ENCODE measurements around the gene USP17L29. TPM values are rescaled to one million over a fixed set of nuclear protein-coding genes. Genes with fewer than 3 reads are reported as not detected.
"Not testable (repeated sequence)": the region's sequence is repeated elsewhere in the genome, so short reads cannot be mapped to it uniquely, and the experiment has no call there.

Gene USP17L29
- total and polyA plus RNA-seq, 2 donors (not counting 1 experiment from before 2014, with no cell fraction given), result not detected

- H4K20me1 ChIP-seq (ENCODE audit: control insufficient read depth, insufficient read depth, low read length, poor library complexity, severe bottlenecking); H2AFZ ChIP-seq (ENCODE audit: insufficient read depth, low read depth, low read length, poor library complexity, severe bottlenecking); H3K4me3 Mint-ChIP-seq; H3K9ac ChIP-seq (ENCODE audit: low read length); H3K27me3 Mint-ChIP-seq; H3K9me3 Mint-ChIP-seq (ENCODE audit: insufficient read depth); H3K36me3 ChIP-seq (replicated peaks in 1 of 2; ENCODE audit: control extremely low read depth in 1 of 2, control insufficient read depth in 1 of 2, extremely low read depth in 1 of 2, insufficient read depth in 2 of 2, low read length in 1 of 2); intact Hi-C loops (cut with micrococcal nuclease); H3K27me3 ChIP-seq (replicated peaks in 1 of 4; ENCODE audit: control extremely low read depth in 1 of 4, control insufficient read depth in 3 of 4, insufficient read depth in 4 of 4, low read length in 3 of 4); POLR2A ChIA-PET; ATAC-seq (ENCODE audit: low read depth); H3K27ac ChIP-seq (ENCODE audit: low read length in 2 of 2); CTCF ChIA-PET; H3K9me3 ChIP-seq (ENCODE audit: control extremely low read depth in 1 of 3, control insufficient read depth in 2 of 3, insufficient read depth in 1 of 3, low read length in 2 of 3); DNase-seq; H3K79me2 ChIP-seq (ENCODE audit: control insufficient read depth, insufficient read depth, low read length); H3K4me3 ChIP-seq (ENCODE audit: control extremely low read depth in 1 of 5, extremely low read depth in 1 of 5, insufficient read depth in 1 of 5, low read depth in 2 of 5, low read length in 4 of 5); H3K4me1 Mint-ChIP-seq; H3K4me1 ChIP-seq (ENCODE audit: control insufficient read depth in 2 of 2, insufficient read depth in 2 of 2, low read length in 2 of 2); H3K27ac Mint-ChIP-seq; H3K4me2 ChIP-seq (replicated peaks; ENCODE audit: low read depth, low read length, poor library complexity, severe bottlenecking): not testable (repeated sequence)
- no CpG with 5 or more reads among the region's 15 CpGs for WGBS (ENCODE audit: insufficient coverage)
These were observed 19.1 kb upstream of the USP17L29 start, which contains the start of gene USP17L26 for GRCh38 chr4:9334358-9334757. Gene USP17L26, plus strand, starts transcription at chr4:9334658. Its CDS starts 0 bp downstream, at chr4:9334658.

- H3K27ac Mint-ChIP-seq; H3K9ac ChIP-seq (ENCODE audit: low read length); H3K9me3 ChIP-seq (ENCODE audit: control extremely low read depth in 1 of 3, control insufficient read depth in 2 of 3, insufficient read depth in 1 of 3, low read length in 2 of 3); H3K4me3 Mint-ChIP-seq; ATAC-seq (ENCODE audit: low read depth); H3K4me2 ChIP-seq (replicated peaks; ENCODE audit: low read depth, low read length, poor library complexity, severe bottlenecking); H3K4me1 Mint-ChIP-seq; H3K27ac ChIP-seq (ENCODE audit: low read length in 2 of 2); CTCF ChIA-PET; H4K20me1 ChIP-seq (ENCODE audit: control insufficient read depth, insufficient read depth, low read length, poor library complexity, severe bottlenecking); H3K4me1 ChIP-seq (ENCODE audit: control insufficient read depth in 2 of 2, insufficient read depth in 2 of 2, low read length in 2 of 2); H3K36me3 ChIP-seq (replicated peaks in 1 of 2; ENCODE audit: control extremely low read depth in 1 of 2, control insufficient read depth in 1 of 2, extremely low read depth in 1 of 2, insufficient read depth in 2 of 2, low read length in 1 of 2); H3K79me2 ChIP-seq (ENCODE audit: control insufficient read depth, insufficient read depth, low read length); H2AFZ ChIP-seq (ENCODE audit: insufficient read depth, low read depth, low read length, poor library complexity, severe bottlenecking); H3K4me3 ChIP-seq (ENCODE audit: control extremely low read depth in 1 of 5, extremely low read depth in 1 of 5, insufficient read depth in 1 of 5, low read depth in 2 of 5, low read length in 4 of 5); intact Hi-C loops (cut with micrococcal nuclease); H3K9me3 Mint-ChIP-seq (ENCODE audit: insufficient read depth); POLR2A ChIA-PET; H3K27me3 Mint-ChIP-seq; H3K27me3 ChIP-seq (replicated peaks in 1 of 4; ENCODE audit: control extremely low read depth in 1 of 4, control insufficient read depth in 3 of 4, insufficient read depth in 4 of 4, low read length in 3 of 4); DNase-seq: not testable (repeated sequence)
- WGBS (ENCODE audit: insufficient coverage), result no CpG with 5 or more reads among the region's 15 CpGs
These were observed 14.3 kb upstream of the USP17L29 start, which contains the start of gene USP17L5 for GRCh38 chr4:9339103-9339502. Gene USP17L5, plus strand, starts transcription at chr4:9339403. Its CDS starts 0 bp downstream, at chr4:9339403.

DNA sequence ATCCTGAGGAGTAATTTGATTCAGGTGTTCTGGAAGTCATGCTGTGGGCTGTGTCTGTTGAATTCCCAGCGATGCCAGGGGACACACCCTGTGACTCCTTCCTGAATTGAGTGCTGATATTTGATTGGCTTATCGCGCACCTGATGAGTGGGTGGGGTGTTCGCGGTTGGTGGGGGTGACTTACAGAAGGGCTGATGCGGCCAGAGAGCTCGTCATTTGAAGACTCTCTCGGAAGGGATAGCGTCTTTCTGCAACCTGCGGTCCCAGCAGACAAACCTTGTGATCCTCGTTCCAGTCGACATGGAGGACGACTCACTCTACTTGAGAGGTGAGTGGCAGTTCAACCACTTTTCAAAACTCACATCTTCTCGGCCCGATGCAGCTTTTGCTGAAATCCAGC is 9.6 kb upstream of the USP17L29 start, which contains the start of gene USP17L27:
Gene USP17L27 (plus strand): TSS at position 301 of the 400 bp plus-strand sequence. CDS start 0 bp downstream, at position 301.
- H3K27ac ChIP-seq (ENCODE audit: low read length in 2 of 2); H3K4me1 ChIP-seq (ENCODE audit: control insufficient read depth in 2 of 2, insufficient read depth in 2 of 2, low read length in 2 of 2); H3K27me3 ChIP-seq (replicated peaks in 1 of 4; ENCODE audit: control extremely low read depth in 1 of 4, control insufficient read depth in 3 of 4, insufficient read depth in 4 of 4, low read length in 3 of 4); H3K36me3 ChIP-seq (replicated peaks in 1 of 2; ENCODE audit: control extremely low read depth in 1 of 2, control insufficient read depth in 1 of 2, extremely low read depth in 1 of 2, insufficient read depth in 2 of 2, low read length in 1 of 2); intact Hi-C loops (cut with micrococcal nuclease); H3K9me3 ChIP-seq (ENCODE audit: control extremely low read depth in 1 of 3, control insufficient read depth in 2 of 3, insufficient read depth in 1 of 3, low read length in 2 of 3); H3K4me2 ChIP-seq (replicated peaks; ENCODE audit: low read depth, low read length, poor library complexity, severe bottlenecking); H3K79me2 ChIP-seq (ENCODE audit: control insufficient read depth, insufficient read depth, low read length); H3K27me3 Mint-ChIP-seq; CTCF ChIA-PET; POLR2A ChIA-PET; H3K4me1 Mint-ChIP-seq; H2AFZ ChIP-seq (ENCODE audit: insufficient read depth, low read depth, low read length, poor library complexity, severe bottlenecking); H3K4me3 ChIP-seq (ENCODE audit: control extremely low read depth in 1 of 5, extremely low read depth in 1 of 5, insufficient read depth in 1 of 5, low read depth in 2 of 5, low read length in 4 of 5); DNase-seq; H3K4me3 Mint-ChIP-seq; H3K9me3 Mint-ChIP-seq (ENCODE audit: insufficient read depth); ATAC-seq (ENCODE audit: low read depth); H4K20me1 ChIP-seq (ENCODE audit: control insufficient read depth, insufficient read depth, low read length, poor library complexity, severe bottlenecking); H3K9ac ChIP-seq (ENCODE audit: low read length); H3K27ac Mint-ChIP-seq: not testable (repeated sequence)
- WGBS (ENCODE audit: insufficient coverage), result no CpG with 5 or more reads among the region's 15 CpGs

DNA sequence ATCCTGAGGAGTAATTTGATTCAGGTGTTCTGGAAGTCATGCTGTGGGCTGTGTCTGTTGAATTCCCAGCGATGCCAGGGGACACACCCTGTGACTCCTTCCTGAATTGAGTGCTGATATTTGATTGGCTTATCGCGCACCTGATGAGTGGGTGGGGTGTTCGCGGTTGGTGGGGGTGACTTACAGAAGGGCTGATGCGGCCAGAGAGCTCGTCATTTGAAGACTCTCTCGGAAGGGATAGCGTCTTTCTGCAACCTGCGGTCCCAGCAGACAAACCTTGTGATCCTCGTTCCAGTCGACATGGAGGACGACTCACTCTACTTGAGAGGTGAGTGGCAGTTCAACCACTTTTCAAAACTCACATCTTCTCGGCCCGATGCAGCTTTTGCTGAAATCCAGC is 4.8 kb upstream of the USP17L29 start, which contains the start of gene USP17L28:
Gene USP17L28 (plus strand): TSS at position 301 of the 400 bp plus-strand sequence. CDS start 0 bp downstream, at position 301.
- H3K4me3 Mint-ChIP-seq; H3K27ac Mint-ChIP-seq; H3K9ac ChIP-seq (ENCODE audit: low read length); intact Hi-C loops (cut with micrococcal nuclease); CTCF ChIA-PET; H4K20me1 ChIP-seq (ENCODE audit: control insufficient read depth, insufficient read depth, low read length, poor library complexity, severe bottlenecking); POLR2A ChIA-PET; H2AFZ ChIP-seq (ENCODE audit: insufficient read depth, low read depth, low read length, poor library complexity, severe bottlenecking); H3K4me1 ChIP-seq (ENCODE audit: control insufficient read depth in 2 of 2, insufficient read depth in 2 of 2, low read length in 2 of 2); H3K9me3 Mint-ChIP-seq (ENCODE audit: insufficient read depth); H3K4me2 ChIP-seq (replicated peaks; ENCODE audit: low read depth, low read length, poor library complexity, severe bottlenecking); H3K27me3 Mint-ChIP-seq; ATAC-seq (ENCODE audit: low read depth); DNase-seq; H3K4me3 ChIP-seq (ENCODE audit: control extremely low read depth in 1 of 5, extremely low read depth in 1 of 5, insufficient read depth in 1 of 5, low read depth in 2 of 5, low read length in 4 of 5); H3K27ac ChIP-seq (ENCODE audit: low read length in 2 of 2); H3K27me3 ChIP-seq (replicated peaks in 1 of 4; ENCODE audit: control extremely low read depth in 1 of 4, control insufficient read depth in 3 of 4, insufficient read depth in 4 of 4, low read length in 3 of 4); H3K4me1 Mint-ChIP-seq; H3K9me3 ChIP-seq (ENCODE audit: control extremely low read depth in 1 of 3, control insufficient read depth in 2 of 3, insufficient read depth in 1 of 3, low read length in 2 of 3); H3K36me3 ChIP-seq (replicated peaks in 1 of 2; ENCODE audit: control extremely low read depth in 1 of 2, control insufficient read depth in 1 of 2, extremely low read depth in 1 of 2, insufficient read depth in 2 of 2, low read length in 1 of 2); H3K79me2 ChIP-seq (ENCODE audit: control insufficient read depth, insufficient read depth, low read length): not testable (repeated sequence)
- no CpG with 5 or more reads among the region's 15 CpGs for WGBS (ENCODE audit: insufficient coverage)
